MM.1S (cell line): ENCODE results near the gene TSC22D3.

Experiments used
- EZH2 ChIP-seq: fragments of 300-600 bp; sonication (generic); optimal IDR thresholded peaks from 2 replicates; pipeline ENCODE3; 2017; ENCODE audit warnings: low read depth, mild to moderate bottlenecking, antibody characterized with exemption, low read length, mixed read lengths
- EZH2phosphoT487 ChIP-seq: fragments of 300-600 bp; sonication (generic); IDR thresholded peaks from 2 replicates; pipeline ENCODE4 v1.6.1; 2018; ENCODE audit warnings: antibody characterized with exemption, low read length
- TF ChIP-seq, protein P1 (sequence below): fragments of 300-600 bp; sonication (generic); IDR thresholded peaks from 2 replicates; pipeline ENCODE4 v1.5.1; 2016; ENCODE audit warnings: antibody characterized with exemption, low read length, mixed read lengths

- TF ChIP-seq, protein P1, sequence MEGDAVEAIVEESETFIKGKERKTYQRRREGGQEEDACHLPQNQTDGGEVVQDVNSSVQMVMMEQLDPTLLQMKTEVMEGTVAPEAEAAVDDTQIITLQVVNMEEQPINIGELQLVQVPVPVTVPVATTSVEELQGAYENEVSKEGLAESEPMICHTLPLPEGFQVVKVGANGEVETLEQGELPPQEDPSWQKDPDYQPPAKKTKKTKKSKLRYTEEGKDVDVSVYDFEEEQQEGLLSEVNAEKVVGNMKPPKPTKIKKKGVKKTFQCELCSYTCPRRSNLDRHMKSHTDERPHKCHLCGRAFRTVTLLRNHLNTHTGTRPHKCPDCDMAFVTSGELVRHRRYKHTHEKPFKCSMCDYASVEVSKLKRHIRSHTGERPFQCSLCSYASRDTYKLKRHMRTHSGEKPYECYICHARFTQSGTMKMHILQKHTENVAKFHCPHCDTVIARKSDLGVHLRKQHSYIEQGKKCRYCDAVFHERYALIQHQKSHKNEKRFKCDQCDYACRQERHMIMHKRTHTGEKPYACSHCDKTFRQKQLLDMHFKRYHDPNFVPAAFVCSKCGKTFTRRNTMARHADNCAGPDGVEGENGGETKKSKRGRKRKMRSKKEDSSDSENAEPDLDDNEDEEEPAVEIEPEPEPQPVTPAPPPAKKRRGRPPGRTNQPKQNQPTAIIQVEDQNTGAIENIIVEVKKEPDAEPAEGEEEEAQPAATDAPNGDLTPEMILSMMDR: no peak
- TF ChIP-seq EZH2: no peak
- no peak for TF ChIP-seq EZH2phosphoT487
Measured at GRCh38 chrX:107699616-107700015, 76.0 kb downstream of the TSC22D3 start.
